ENCODE results near the gene GK2.

The GK2 gene

DNA sequence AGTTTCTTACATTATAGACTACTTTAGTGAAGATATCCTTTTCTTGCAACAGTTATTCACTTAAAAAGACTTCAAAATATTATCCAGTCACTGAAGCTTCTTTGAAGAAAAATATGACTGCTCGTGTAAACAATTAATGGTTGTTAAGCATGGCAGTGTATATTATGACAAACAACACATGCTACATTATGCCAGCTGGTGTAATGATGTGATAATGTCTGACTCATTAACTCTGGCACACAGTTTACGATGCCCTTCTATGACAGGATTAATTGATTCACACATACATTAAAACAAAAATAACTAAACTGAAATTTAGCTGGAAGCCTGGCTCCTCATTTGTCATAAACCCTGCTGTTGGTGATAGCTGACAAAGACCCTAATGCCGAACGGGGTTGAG lies 22.4 kb downstream of the GK2 start:
- no peak for DNase-seq (ENCODE audit: low spot score)

DNA sequence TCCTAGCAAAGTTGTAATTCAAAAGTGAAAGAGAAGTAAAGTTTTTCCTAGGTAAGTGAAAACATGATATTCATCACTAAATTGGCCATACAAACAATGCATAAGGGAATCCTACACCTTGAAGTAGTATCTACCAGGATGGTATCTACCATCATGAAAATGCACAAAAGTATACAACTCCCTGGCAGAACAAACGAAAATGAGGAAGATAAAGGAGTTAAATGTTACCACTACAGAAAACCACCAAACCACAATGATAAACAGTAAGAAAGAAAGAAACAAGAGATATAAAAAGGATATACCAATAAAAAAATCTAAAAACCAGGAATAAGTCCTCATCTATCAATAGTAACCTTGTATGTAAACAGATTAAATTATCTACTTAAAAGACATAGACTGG lies 26.9 kb downstream of the GK2 start:
- DNase-seq (ENCODE audit: low spot score) = no peak

DNA sequence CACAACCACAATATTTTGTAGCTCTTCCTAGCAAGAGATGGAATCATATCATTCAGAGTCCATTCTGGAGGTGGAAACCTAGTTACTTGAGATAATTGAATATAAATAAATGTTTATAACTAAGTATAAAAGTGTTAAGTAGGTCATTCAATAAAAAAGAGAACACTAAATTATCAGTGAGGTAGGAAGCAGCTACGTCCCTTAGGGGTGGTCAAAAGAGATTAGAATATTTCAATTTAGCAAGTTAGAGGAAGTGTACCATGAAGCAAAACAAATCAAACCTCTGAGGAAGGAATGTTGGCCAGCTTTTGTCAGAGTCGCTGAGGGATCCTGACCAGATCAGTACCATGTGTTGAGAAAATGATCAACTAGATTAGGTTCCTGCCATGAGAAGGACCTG lies 38.0 kb downstream of the GK2 start:
- no peak for DNase-seq (ENCODE audit: low spot score)

DNA sequence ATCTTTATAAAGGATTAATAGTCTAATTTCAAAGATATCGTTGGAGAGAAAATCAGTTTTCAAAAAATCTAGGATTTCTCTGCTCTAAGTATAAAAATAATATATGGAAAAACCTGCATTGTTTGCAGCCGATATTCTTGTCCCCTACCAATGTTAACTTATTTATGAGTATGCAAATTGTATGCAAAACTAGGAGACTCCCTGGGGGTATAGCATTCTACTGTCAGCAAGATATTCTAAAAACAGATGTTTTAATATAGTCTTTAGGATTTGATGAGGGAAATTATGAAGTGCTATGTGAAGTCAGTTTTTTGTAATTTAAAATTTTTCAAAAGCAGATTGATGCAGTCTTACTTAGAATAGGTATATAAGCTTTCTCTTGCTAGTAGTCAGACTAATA lies 40.9 kb downstream of the GK2 start:
- no peak for DNase-seq (ENCODE audit: low spot score)

DNA sequence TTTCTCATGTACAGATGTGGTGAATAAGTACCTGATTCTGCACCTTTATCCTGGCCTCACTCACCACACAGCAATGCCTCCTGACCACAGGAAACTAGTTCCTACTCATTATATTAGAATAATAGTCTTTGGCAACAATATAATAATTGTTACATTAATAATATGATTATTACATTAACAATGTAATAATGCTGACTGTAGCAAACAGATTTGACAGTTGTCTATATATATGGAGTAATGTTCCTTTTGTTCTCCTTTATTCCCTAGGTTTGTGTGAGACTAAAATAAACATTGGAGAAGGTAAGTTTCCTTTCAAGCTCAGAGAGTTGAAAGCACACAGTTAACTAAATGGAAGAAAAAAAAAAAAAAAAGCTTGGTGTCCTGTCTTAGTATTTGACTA lies 41.6 kb downstream of the GK2 start:
- DNase-seq (ENCODE audit: low spot score) = no peak

DNA sequence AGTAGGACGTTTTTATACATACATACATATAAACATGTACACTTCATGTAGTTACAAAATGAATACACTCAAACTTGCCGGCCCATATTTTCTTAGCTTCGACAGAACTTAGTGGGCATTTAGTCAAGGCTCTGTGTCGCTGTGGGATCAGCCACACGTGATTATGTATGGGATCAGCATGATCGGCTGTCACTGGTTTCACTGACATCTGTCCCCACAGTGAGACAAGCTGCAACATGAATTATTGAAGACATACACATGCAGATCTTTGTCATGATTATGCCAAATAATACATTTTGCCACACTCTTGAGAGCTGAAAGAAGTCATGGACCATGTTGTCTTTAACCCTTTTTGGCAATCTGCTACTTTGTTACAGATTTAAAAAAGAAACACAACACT lies 44.0 kb downstream of the GK2 start:
- no peak for DNase-seq (ENCODE audit: low spot score)

DNA sequence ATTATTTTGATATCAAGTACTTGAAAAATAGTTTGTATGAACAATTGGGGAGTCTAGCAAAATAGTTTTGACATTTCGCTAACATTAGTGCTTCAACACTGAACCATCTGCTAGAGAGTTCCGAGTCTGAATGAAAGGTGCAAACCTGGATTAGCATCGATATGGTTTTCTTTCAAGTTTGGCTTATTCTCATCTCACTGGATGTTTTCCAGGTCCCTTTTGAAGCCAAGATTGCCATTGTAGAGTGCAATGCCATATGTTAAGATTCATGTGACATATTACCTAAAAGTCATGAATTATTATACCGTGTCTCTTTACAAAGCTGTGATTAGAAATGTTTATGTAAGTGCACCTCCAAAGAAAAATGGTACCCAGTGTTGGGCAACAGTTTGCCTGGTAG lies 45.4 kb downstream of the GK2 start:
- no peak for DNase-seq (ENCODE audit: low spot score)

DNA sequence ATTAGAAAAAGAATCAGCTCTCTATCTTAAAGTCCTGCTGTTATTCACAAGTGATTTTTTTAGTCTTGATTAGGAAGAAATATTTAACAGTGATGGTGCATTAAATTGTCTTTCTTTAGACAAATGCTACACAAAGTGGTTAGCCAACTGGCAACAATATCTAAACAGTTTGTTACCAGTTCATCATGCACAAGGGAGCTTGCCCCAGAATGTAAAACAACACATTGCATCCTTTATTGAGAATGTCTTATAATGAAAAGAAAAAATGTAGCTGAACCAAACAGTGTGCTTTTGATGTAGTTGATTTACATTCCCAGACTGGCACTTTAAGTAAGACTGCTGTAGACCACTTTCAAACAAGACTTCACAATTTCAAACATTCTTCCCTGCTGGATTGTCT lies 48.0 kb downstream of the GK2 start:
- DNase-seq (ENCODE audit: low spot score) = no peak

DNA sequence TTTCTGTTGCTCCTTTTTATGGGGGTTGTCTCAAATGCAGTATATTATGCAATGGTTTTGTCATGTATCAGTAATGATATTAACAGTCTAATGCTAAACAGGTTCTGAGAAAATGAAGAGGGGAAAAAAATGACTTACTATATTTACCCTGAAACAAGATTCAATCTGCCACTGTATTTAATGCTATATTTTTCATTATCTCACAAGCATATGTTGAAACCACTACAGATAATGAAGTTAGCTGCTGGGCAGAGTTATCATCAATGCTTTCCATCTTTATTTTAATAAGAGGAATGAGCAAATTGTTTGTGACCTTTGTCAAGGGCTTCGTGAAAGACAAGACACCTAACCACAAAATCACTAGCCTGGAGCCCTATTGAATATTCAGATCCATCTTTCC lies 49.6 kb downstream of the GK2 start:
- no peak for DNase-seq (ENCODE audit: low spot score)

DNA sequence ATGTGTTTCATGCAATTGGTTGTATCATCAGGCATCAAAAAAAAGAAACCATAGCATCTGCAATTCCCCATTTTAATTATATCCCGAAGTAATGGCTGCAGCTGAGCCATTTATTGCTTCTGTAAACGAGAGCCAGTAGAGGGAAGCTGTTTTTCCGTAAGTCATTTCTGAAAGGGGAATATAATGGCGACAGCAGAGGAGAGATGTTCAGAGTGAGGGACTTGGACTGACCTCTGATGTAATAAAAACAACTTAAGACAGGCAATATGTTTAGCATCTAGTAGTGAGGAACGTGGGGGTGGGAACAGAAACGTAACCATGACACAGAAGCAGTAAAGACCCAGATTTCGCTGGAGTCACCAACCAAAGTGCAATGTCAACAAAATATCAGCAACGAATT lies 50.7 kb downstream of the GK2 start:
- DNase-seq (ENCODE audit: low spot score) = no peak
